ENCODE results near the gene AKR1B1.

GRCh38 chr7:134480730-134481129 lies 21.8 kb upstream of the AKR1B1 start:
- TF ChIP-seq CTCF (IDR thresholded peaks at IDR 0.05) (no peak), POLR2A (IDR thresholded peaks at IDR 0.05) (no peak)

Data from body of pancreas (tissue), 4 donors.